Measurements from ENCODE around the gene TAPBP.
A peak's percentile ranks its signal among the peaks of the same experiment; 100 is the strongest.

TAPBP gene

DNA sequence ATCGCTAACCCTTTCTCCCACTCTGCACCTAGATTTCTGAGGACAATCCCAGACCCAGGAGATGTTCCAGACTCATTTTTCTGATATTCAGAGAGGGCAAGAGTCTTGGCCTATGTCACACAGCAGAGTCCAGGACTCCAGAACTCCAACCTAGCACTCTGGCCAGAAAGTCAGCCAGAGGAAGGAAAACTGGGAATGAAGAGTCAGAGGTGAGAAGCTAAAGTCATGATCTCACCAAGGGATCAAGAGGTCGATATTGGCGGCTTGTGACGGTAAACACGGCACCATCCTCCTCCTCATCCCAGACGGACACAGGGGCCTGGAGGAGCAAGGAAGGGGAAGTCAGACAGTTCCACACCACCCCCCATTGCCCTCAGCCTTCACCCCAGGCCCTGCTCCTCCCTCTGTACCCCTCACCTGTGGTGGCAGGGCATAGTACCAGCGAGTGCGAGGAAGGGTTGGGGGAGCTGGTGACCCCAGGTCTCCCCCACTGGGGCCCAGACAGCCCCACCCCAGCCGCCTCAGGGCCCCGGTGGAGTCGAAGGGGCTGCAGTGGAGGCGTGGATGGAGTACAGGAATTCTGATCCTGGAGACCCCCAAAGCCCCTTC, 17.0 kb downstream of the TAPBP start:
- Histone ChIP-seq H3K9ac (peak overlapping the region; percentile 88 to 99 (median 94)), H3K27me3 (no peaks in the 10 kb centered on the region), H4K20me1 (peaks cover 0 to 58% (median 17%) of the 10 kb centered on the region in 11 experiments; a peak in 16 of 22 replicates), H3K36me3 (peaks cover 52 to 64% (median 58%) of the 10 kb centered on the region in 11 experiments), H3K27ac (peak overlapping the region; percentile 72 to 99 (median 98); a peak in 21 of 22 replicates), H3K4me2 (peak overlapping the region; percentile 84 to 99 (median 96)), H3K4me3 (peak overlapping the region; percentile 66 to 83 (median 76)), H3K9me3 (replicated peaks in 1 of 11) (no peaks in the 10 kb centered on the region), H3K4me1 (peaks cover 33 to 71% (median 41%) of the 10 kb centered on the region in 10 experiments)
- TF ChIP-seq Cebpa-rat (IDR thresholded peaks at IDR 0.05): no peak

DNA sequence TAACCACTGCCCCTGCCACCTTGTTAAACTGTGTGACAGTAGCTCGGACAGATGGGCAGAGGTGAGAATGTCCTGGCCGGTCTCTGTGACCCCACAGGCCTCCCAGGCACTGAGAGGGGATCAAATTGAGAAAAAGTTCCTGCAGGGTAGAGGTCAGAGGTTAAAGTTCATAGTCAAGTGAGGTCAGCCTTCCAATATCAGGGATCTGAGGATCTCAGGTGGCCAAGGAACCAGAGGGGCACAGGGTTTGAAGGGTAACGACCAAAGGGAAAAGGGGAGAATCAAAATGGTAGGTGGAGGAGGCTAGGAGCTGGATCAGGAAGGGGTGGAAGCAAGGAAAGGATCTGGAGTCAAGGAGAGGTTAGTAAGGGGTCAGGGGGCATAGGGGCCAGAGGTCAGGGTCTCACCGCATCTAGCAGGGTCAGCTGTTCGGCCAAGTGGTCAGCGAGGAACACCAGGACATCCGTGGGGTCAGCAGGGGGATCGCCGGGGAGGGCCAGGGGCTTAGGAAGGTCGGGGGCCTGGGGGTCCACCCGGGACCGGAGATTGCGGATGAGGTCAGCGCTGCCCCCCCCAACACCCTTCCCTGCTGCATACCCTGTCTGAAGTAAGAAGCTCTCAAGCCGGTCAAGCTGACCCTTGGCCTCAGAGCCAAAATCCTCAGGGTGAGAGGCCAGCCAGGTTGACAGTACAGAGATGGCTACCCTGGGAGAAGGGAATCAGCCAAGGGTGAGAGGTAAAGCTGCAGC, 18.1 kb downstream of the TAPBP start:
- peaks cover 57 to 64% (median 61%) of the 10 kb centered on the region in 11 experiments for H3K36me3 ChIP-seq

DNA sequence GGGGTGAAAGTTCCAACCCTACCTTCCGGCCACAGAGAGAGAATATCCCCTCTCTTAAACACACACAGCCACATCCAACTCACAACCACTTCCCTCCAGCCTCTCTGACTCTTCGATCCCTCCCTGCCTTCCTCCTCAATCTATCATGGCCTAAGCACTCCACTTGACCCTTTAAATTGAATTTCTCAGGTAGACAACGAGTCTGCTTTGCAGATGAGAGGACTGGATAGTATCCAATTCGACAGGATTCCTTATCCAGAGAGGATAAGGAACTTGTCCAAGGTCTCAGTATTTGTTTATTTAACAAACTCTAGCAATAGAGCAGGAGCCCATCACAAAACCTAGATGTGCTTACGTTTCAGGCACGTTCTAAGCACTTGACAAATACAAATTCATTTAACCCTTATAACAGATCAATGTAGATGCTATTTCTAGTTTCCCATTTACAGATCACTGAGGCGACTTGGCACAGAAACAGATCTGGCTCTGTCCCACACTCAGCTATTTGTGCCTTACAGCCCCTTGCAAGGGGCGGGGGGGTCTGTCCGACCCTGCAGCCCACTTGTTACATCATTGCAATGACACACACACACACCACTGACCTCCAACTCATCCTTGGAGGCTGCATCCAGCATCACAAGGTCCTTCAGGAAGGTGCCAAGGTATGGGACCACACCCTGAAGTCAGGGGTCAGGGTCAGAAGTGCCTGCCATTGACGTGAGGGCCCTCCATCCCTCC, 19.6 kb downstream of the TAPBP start:
- no peaks in the 10 kb centered on the region for H3K27me3 ChIP-seq
- peaks cover 57 to 65% (median 61%) of the 10 kb centered on the region in 11 experiments for H3K36me3 ChIP-seq
- H3K9ac ChIP-seq: peak overlapping the region in 6 of 11 experiments; percentile 25 to 99 (median 92); a peak in 9 of 22 replicates
- TF ChIP-seq Cebpa-rat (IDR thresholded peaks at IDR 0.05): no peak
- H3K4me2 ChIP-seq: peak overlapping the region in 3 of 11 experiments; percentile 30 to 99 (median 48); a peak in 6 of 22 replicates
- H3K4me3 ChIP-seq: no peak overlapping the region
- no peaks in the 10 kb centered on the region for H3K9me3 ChIP-seq (replicated peaks in 1 of 11)
- H3K4me1 ChIP-seq: peaks cover 27 to 74% (median 38%) of the 10 kb centered on the region in 10 experiments
- peaks cover 0 to 49% (median 17%) of the 10 kb centered on the region in 11 experiments; a peak in 14 of 22 replicates for H4K20me1 ChIP-seq
- H3K27ac ChIP-seq: no peak overlapping the region

More for the DNA sequence above, 18.1 kb downstream of the TAPBP start:
- Histone ChIP-seq H3K4me2 (peak overlapping the region in 6 of 11 experiments; percentile 84 to 99 (median 98); a peak in 11 of 22 replicates), H3K27me3 (no peaks in the 10 kb centered on the region), H3K4me1 (peaks cover 27 to 71% (median 39%) of the 10 kb centered on the region in 10 experiments), H3K9me3 (replicated peaks in 1 of 11) (no peaks in the 10 kb centered on the region), H4K20me1 (peaks cover 0 to 53% (median 11%) of the 10 kb centered on the region in 11 experiments; a peak in 14 of 22 replicates), H3K4me3 (peak overlapping the region in 3 of 10 experiments; percentile 76 to 83 (median 79); a peak in 3 of 20 replicates), H3K27ac (peak overlapping the region in 6 of 11 experiments; percentile 22 to 99 (median 98); a peak in 7 of 22 replicates), H3K9ac (peak overlapping the region in 10 of 11 experiments; percentile 88 to 99 (median 94); a peak in 18 of 22 replicates)
- TF ChIP-seq Cebpa-rat (IDR thresholded peaks at IDR 0.05): no peak

DNA sequence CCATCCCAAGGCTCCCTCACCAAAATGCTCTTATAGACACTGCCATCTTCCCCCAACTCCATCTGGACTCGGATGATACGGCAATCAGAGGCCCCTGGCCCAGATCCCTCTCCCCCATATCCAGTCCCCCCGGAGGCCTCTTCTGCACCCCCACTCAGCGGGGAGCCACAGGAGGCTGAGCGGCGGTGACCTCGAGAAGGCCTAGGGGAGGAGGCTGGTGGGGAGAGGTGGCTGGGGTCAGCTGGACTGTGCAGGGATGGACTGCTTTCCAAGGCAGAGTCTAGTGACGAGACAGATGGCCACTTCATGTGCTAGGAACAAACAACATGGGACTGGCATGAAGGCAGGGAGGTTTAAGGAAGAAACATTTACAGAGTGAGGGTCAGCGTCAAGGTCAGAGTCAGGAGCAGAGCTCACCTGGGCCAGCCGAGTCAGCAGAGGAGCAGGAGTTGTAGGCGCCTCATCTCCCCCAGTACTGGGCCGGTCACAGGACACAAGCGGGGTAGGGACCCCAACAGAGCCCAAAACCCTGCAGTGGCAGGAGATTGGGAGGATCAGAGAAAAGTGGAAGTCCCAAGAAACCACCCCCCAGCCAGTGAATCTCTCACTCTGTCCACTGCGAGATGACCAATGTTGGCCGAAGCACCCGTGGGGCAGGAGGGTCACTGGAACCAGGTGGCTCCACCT, 20.7 kb downstream of the TAPBP start:
- H3K36me3 ChIP-seq: peaks cover 57 to 67% (median 61%) of the 10 kb centered on the region in 11 experiments
- H3K27me3 ChIP-seq: no peaks in the 10 kb centered on the region
- no peak overlapping the region for H3K4me3 ChIP-seq
- H3K4me2 ChIP-seq: peak overlapping the region in 3 of 11 experiments; percentile 6 to 99 (median 30); a peak in 2 of 22 replicates
- H3K9me3 ChIP-seq (replicated peaks in 1 of 11): no peaks in the 10 kb centered on the region
- TF ChIP-seq Cebpa-rat (IDR thresholded peaks at IDR 0.05): no peak
- peak overlapping the region in 5 of 11 experiments; percentile 12 to 99 (median 25); a peak in 4 of 22 replicates for H3K9ac ChIP-seq
- H4K20me1 ChIP-seq: peaks cover 0 to 49% (median 21%) of the 10 kb centered on the region in 11 experiments; a peak in 15 of 22 replicates
- peaks cover 30 to 78% (median 40%) of the 10 kb centered on the region in 10 experiments for H3K4me1 ChIP-seq
- H3K27ac ChIP-seq: no peak overlapping the region

DNA sequence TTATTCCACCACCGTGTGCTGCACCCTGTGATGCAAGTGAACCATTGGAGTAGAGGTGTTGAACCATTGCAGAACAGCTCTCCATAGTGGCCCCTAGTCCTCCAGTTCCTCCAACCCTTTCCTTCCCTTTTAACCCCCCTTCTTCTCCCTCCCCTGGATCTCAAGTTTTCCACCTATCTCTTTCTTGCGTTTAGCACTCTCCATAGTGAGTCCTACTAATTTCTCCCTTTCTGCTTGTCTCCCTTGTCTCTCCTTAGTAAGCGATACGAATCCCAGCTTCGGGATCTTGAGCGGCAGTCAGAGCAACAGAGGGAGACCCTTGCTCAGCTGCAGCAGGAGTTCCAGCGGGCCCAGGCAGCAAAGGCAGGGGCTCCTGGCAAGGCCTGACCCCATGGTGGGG, 23.4 kb downstream of the TAPBP start:
- Histone ChIP-seq H3K9me3 (replicated peaks in 1 of 11) (no peaks in the 10 kb centered on the region), H3K27me3 (no peaks in the 10 kb centered on the region), H3K36me3 (peaks cover 69 to 79% (median 73%) of the 10 kb centered on the region in 11 experiments), H3K4me3 (peak overlapping the region; percentile 73 to 91 (median 82)), H3K9ac (peak overlapping the region; percentile 81 to 90 (median 86)), H3K4me1 (peaks cover 27 to 76% (median 39%) of the 10 kb centered on the region in 10 experiments), H3K27ac (peak overlapping the region in 10 of 11 experiments; percentile 64 to 85 (median 75); a peak in 12 of 22 replicates), H4K20me1 (peaks cover 0 to 55% (median 27%) of the 10 kb centered on the region in 11 experiments; a peak in 15 of 22 replicates), H3K4me2 (peak overlapping the region; percentile 87 to 100 (median 96))
- TF ChIP-seq Cebpa-rat (IDR thresholded peaks at IDR 0.05): no peak

DNA sequence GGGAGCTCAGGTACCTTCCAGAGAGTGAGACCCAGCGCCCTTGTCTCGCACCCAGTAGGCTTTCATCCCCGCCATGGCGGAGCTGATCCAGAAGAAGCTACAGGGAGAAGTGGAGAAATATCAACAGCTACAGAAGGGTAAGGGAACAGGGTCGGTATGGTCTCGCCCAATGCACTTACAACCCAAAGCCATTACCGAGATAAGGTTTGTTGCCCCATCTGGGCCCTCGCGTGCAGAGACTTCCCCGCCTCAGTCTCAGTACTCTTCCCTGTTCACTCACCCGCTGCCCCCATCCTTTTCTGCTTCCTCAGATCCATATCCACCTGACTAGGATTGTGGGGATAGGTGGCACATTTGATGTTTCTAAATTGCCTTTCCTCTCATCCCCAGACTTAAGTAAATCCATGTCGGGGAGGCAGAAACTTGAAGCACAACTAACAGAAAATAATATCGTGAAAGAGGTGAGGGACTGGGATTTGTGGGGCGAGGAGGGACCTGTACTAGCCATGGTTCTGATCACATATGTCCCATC, 24.0 kb downstream of the TAPBP start:
- Histone ChIP-seq H3K9ac (peak overlapping the region; percentile 81 to 90 (median 86)), H3K27me3 (no peaks in the 10 kb centered on the region), H3K27ac (peak overlapping the region; percentile 57 to 85 (median 75); a peak in 21 of 22 replicates), H3K36me3 (peaks cover 69 to 79% (median 73%) of the 10 kb centered on the region in 11 experiments), H3K4me1 (peaks cover 27 to 70% (median 39%) of the 10 kb centered on the region in 10 experiments), H3K9me3 (replicated peaks in 1 of 11) (no peaks in the 10 kb centered on the region), H3K4me3 (peak overlapping the region; percentile 73 to 91 (median 82)), H3K4me2 (peak overlapping the region; percentile 87 to 100 (median 96)), H4K20me1 (peaks cover 0 to 55% (median 28%) of the 10 kb centered on the region in 11 experiments; a peak in 16 of 22 replicates)
- no peak for TF ChIP-seq Cebpa-rat (IDR thresholded peaks at IDR 0.05)

DNA sequence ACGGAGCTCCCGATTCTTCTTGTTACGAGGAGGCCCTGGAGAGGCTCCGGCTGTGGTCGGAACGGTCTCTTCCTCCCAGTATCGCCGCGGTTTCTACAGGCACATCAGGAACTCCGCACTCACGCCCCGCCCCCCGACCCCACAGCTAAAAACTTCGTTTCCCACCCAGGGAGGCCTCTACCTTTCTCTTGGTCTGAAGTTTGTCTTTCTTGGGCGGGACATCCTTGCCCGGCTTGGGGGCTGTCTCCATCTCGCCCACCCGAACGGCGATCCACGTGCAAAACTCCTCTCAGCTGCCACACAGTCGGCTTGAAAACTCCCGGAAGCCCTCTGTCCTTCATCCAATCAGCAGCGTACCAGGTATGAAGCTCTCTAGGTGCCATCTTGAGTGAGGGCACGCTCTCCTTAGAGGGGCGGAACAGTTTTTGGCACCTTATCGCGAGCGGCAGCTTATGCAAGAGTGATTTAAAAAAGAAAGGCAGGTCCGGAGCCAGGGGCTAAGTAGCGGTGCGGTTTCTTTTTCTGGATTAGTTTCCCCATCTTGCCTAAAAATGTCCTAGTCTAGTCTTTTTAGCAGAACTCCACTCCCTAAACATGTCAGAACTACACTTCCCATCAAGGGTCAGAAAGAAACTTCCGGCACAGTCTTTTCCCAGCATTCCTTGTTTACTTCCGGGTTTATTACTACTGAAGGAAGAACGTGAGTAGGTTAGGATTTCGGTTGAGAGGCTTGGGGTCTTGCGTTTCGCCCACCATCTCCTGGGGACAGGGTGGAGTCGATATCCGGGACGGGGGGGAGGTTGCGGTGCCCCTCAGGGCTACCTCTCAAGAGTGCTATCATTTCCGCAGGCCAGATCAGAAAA, 24.7 kb downstream of the TAPBP start, which contains the start of the genes PFDN6 and WDR46:
Gene PFDN6, plus strand, starts transcription at position 681 of the 863 bp plus-strand sequence. CDS start 256 bp downstream, outside the sequence.
Gene WDR46, minus strand, starts transcription at position 319 of the 863 bp plus-strand sequence. Its CDS starts 69 bp downstream, at position 250.
- peaks cover 69 to 79% (median 74%) of the 10 kb centered on the region in 11 experiments for H3K36me3 ChIP-seq
- H3K9ac ChIP-seq: peak within 1 kb of the TSS; percentile 81 to 90 (median 86)
- TF ChIP-seq Cebpa-rat (IDR thresholded peaks at IDR 0.05): no peak
- peaks cover 27 to 63% (median 39%) of the 10 kb centered on the region in 10 experiments for H3K4me1 ChIP-seq
- H3K27me3 ChIP-seq: no peaks in the 10 kb centered on the region
- peak within 1 kb of the TSS; percentile 73 to 91 (median 82) for H3K4me3 ChIP-seq
- H4K20me1 ChIP-seq: peaks cover 0 to 55% (median 26%) of the 10 kb centered on the region in 11 experiments; a peak in 16 of 22 replicates
- H3K27ac ChIP-seq: peak within 1 kb of the TSS; percentile 57 to 85 (median 75); a peak in 21 of 22 replicates
- no peaks in the 10 kb centered on the region for H3K9me3 ChIP-seq (replicated peaks in 1 of 11)
- H3K4me2 ChIP-seq: peak within 1 kb of the TSS; percentile 87 to 100 (median 97)
